Measurements from ENCODE around the gene SNRPD1. TPM values are rescaled to one million over a fixed set of nuclear protein-coding genes. Genes with fewer than 3 reads are reported as not detected.
A peak's percentile ranks its signal among the peaks of the same experiment; 100 is the strongest.
"Not testable (repeated sequence)": the region's sequence is repeated elsewhere in the genome, so short reads cannot be mapped to it uniquely, and the experiment has no call there.

Gene SNRPD1
- total RNA-seq (2014; rRNA removed; shearing (Covaris generic)) = 69.5 and 94.1 TPM in 2 replicates

DNA sequence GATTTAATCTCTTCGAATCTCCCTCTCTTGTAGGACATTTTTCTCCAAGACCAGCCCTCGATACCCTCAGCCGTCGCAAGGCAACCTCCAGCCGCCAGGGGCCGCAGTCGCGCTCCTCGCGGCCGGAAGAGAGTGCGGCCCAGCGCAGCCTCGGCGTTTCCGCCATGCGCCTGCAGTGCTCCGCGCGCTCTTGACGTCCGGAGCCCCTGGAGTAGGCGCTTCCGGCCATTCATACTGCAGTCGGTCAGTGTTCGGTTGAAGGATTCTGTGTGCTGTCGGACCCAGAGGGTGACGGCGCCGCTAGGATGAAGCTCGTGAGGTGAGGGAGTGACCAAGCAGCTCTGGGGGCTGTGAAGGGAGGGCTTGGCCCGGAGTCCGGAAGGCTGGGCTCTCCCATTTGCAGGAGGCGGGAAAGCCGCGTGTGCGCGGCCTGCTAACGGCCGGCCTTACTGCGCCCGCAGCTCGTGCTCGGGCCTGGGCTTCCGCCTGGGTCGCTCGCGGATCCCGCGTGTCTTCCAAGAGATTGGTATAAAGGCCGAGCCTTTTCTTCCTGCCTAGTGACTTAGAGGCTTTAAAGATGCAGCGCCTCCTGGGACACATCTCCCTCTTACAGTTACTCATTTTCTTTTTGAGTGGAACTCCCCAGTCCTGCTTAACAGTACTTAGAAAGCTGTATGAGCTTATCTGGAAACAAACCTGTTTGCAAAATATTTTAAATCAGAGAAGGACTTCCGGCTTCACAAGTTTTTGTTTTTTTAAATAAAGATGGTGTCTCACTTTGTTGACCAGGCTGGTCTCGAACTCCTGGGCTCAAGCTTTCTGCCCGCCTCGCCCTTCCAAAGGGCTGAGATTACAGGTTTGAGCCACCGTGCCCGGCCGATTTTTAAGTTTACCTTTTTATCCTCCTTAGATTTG, at the start of gene SNRPD1:
SNRPD1 (plus strand) TSS at position 190 of the 915 bp plus-strand sequence; CDS start at position 306, 116 bp downstream.
- peak; percentile 87 for DNase-seq (ENCODE audit: low spot score)

DNA sequence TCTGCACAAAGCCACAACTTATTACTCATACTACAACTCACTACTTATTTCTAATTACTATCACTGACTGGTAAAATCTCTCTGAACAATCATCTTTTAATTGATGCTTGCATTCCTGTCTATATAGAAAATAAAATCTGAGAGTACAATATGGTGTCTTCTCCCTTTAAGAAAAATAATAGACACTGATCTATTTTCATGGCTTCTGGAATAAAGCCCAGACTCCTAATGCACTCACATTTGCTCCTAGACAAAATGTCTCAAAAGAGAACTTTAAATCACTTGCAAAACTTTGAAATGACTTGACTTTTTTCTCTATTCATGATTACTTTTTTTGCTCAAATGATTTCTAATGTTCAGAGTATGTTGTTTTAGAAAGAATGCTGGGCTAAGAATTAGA, 40.3 kb upstream of the SNRPD1 start:
- DNase-seq (ENCODE audit: low spot score) = no peak

DNA sequence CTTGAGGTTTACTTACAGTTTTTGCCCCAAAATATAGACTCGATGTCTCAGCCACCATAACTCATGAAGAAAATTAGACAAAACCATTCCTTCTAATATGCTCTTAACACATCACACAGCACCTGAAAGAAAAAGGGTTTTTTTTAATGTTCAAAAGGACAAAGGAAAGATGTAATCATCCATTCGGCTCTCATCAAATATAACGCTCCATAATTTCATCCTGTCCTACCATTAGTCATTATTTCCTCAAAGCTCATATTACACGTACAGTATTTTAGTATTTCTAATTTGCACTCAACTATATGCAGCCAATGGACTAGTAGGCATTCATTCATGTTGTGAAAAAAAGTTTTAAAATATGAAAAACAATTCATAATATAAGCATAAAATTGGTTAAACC, 36.5 kb upstream of the SNRPD1 start:
- DNase-seq (ENCODE audit: low spot score) = no peak

DNA sequence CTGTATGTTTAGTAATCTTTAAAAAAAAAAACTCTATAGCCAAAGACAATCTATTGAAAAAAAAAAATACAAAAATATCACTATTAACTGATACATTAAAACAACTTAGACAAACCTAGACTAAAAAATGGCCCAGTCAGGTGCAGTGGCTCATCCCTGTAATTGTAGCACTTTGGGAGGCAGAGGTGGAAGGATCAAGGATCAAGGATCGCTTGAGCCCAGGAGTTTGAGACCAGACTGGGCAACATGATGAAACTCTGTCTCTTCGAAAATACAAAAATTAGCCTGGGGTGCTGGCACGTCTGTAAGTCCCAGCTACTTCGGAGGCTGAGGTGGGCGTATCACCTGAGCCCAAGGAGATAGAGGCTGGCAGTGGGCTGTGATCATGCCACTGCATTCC, 27.7 kb upstream of the SNRPD1 start:
- no peak for DNase-seq (ENCODE audit: low spot score)

DNA sequence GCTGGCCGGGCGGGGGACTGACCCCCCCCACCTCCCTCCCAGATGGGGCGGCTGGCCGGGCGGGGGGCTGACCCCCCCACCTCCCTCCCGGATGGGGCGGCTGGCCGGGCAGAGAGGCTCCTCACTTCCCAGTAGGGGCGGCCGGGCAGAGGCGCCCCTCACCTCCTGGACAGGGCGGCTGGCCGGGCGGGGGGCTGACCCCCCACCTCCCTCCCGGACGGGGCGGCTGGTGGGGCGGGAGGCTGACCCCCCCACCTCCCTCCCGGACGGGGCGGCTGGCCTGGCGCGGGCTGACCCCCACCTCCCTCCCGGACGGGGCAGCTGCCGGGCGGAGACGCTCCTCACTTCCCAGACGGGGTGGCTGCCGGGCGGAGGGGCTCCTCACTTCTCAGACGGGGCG, 19.8 kb upstream of the SNRPD1 start:
- DNase-seq (ENCODE audit: low spot score) = not testable (repeated sequence)

DNA sequence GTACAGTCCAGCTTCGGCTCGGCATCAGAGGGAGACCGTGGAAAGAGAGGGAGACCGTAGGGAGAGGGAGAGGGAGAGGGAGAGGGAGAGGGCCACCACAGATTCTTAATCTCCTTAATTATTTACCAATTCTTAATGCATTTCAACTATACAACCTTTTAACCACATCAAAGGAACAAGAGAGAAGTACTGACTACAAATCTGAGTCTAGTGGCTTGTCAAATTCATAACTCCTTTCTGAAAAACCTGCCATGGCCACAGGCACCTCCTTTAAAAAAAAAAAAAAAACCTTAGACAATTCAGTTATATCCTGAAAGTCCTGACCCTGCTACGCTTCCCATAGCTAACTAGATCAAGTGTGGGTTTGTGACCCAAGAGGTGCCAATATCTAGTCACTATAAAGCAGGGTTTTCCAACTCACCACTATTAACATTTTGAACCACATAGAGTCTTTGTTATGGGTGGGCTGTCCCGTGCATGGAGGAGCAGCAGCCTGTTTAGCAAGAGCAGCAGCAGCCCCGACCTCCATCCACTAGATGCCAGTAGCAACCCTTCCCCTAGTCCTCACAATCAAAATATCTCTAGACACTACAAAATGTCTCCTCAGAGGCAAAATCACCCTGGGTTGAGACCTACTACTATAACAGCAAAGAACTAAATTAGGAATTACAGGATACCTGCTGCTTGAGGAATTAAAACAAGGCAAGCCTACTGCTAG, 18.4 kb upstream of the SNRPD1 start:
- no peak for DNase-seq (ENCODE audit: low spot score)

DNA sequence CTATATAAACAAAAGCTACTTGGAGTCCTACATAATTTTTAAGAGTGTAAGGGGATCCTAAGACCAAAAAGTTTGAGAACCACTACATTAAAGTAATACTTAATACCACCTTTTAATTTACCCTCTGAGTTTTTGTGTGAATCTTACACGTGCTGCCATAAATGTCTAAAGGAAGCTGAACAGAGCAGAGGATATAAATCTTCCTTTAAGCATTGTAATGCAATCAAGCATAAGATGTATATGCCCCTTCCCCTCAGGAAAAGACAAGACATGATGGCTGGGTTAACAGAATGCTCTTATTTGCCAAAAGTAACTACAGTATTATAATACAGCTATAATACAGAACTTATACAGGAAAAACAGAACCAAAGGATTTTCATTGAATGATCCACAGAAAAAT, 14.5 kb upstream of the SNRPD1 start:
- no peak for DNase-seq (ENCODE audit: low spot score)

DNA sequence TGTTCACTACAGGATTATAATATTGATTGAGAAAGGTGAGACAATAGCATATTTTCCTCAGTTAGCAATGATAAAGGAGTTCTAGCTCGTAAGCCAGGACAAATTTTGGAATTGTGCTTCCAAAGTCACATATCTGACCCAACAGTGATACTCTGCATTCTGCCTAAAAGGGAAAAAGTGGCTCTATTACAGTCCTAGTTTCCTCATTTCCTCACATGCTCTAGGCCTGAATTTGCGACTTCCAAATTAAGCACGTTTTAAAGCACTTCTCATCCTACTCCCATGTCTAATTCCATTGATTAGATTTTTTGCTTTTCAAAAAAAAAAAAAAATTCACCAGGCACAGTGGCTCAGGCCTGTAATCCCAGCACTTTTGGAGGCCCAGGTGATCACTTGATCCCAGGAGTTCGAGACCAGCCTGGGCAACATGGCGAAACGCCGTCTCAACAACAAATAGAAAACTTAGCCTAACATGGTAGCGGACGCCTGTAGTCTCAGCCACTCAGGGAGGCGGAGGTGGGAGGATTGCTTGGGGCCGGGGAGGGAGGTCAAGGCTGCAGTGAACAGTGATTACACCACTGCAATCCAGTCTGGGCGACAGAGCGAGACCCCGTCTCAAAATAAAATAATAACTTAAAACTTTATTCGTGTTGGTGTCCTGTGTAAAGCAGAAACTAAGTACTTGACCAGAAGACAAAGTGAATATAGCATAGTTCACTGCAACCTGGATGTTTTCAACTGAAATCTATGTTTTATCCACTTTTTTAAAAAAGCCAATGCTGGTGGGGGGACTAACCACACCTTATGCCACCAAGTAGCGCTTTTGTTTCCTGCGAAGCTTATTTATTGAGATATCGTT, 13.2 kb upstream of the SNRPD1 start:
- no peak for DNase-seq (ENCODE audit: low spot score)

DNA sequence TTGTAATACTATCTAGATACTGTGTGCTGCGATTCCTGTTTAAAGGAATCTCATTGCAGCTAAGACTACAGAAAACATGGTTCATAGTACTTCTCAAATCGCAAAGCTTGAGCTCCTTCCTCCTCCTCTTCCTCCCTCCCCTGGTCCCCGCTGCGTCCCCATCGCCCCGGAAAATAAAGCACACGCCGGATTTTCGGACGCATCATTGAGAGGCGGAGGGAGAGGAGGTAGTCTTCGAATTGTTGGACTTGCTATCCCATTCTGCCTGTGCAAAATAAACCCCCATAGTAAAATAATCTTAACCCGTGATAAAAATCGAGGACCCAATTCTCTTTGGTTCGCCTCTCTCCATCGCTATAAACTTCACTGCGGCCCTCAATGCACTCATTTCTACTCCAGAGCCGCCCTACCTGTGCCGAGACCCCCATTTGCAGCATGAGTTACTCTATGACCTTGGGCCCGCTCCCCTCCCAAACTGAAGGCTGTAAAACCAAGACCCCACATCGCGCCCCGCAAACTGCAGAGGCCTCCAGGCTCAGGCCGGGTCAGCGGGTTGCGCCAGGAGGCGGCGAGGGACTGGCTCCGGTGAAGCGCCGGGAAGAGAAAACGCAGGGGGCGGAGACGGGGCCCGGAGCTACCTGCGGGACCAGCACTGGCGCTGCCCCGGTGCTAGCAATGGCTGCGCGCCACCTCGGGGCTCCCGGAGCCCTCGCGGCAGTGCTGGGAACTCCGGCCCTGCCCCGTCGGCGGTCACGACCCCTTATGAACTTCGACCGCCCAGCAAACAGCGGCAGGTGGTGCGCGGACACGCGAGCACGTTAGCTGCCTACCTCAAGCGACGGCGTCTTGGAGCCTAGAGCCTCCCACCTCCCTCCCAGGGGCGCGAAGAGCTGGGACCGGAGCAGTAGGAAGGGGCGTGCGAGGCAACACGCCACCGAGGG, 12.3 kb upstream of the SNRPD1 start:
- no peak for DNase-seq (ENCODE audit: low spot score)

DNA sequence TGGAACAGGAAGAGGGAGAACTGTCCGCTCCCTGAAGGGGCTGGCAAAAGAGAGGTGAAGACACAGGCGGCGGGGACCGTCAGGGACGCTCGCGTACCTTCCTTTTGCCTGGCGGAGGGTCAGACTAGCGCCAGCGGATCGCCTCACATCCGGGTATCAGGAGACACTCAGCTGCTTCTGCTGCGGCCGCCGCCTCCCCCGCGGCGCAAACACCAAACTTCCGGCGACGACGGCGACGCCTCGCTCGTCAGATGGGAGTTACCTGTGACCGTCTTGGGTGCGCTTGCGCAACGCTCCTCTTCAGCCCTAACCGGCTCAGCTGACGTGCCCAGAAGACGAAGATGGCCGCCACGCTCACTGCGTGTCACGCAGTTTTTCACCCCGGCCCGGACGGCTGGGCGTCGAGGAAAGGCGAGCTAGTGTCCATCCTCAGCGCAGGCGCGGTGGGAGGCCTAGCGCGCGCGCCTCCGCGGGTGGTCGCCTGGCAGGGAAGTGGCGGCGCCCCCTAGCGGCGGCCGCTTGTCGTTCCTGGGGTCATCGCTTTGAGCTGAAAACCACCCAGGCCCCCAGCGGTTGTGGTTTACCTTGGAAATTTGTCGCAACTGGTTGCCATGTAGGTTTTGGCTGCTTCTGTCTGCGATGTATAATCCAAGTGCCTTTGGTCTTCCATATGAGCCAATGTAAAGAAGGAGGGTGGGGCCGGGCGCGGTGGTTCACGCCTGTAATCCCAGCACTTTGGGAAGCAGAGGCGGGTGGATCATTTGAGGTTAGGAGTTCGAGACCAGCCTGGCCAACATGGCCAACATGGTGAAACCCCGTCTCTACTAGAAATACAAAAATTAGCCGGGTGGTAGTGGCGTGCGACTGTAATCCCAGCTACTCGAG, 11.3 kb upstream of the SNRPD1 start, which contains the start of gene ESCO1:
ESCO1 (minus strand) TSS at position 179 of the 885 bp plus-strand sequence. CDS start 25,861 bp downstream, outside the sequence.
- peak; percentile 97 for DNase-seq (ENCODE audit: low spot score)

DNA sequence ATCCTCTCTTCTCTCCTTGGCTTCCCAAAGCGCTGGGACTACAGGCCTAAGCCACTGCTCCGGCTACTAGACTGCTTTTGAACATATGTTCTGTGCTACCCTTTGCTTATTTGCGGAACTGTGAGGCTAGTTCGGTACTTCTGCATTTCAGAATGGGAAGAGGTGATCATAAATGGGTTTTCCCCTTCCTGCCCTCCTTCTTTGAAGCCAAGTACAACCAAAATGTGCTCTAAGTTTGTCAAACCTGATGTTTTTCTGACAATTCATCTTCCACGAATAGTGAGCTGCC, 9.9 kb upstream of the SNRPD1 start:
- no peak for DNase-seq (ENCODE audit: low spot score)

DNA sequence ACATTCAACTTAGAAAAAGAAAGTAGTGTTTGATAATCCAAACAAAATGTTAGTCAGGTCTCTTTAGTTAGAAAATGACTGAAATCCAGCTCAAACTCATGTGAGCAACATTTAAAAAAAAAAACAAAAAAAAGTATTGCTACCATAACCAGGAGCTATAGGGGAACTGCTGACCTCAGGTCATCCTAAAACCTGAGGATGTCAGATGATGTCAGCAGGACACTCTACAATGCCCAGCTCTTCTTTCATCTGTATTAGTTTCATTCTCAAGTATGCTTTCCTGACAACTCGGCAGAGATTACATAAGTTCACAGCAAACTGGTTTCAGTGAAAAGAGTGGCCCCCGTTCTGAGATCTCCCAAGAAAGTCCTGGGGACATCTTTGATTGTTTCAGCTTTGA, 7.4 kb upstream of the SNRPD1 start:
- DNase-seq (ENCODE audit: low spot score) = no peak

DNA sequence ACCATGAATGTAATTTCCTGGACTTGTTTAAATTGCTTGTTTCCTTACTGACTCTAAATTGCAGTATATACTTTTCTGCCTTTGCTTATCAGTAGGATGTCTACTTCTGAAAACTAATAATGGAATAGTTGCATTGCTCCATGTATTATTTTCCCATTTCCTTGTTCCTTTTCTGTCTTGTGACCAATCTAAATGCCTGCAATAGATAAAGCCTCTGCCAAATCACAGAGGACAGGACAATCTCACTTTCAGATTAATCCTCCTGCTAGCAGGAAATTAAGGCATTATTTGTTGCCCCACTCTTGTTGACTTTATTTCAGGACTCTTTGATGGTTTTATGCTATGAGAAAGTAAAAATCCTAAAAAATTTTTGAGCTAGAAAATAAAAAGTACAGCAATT, 6.9 kb upstream of the SNRPD1 start:
- DNase-seq (ENCODE audit: low spot score) = no peak

DNA sequence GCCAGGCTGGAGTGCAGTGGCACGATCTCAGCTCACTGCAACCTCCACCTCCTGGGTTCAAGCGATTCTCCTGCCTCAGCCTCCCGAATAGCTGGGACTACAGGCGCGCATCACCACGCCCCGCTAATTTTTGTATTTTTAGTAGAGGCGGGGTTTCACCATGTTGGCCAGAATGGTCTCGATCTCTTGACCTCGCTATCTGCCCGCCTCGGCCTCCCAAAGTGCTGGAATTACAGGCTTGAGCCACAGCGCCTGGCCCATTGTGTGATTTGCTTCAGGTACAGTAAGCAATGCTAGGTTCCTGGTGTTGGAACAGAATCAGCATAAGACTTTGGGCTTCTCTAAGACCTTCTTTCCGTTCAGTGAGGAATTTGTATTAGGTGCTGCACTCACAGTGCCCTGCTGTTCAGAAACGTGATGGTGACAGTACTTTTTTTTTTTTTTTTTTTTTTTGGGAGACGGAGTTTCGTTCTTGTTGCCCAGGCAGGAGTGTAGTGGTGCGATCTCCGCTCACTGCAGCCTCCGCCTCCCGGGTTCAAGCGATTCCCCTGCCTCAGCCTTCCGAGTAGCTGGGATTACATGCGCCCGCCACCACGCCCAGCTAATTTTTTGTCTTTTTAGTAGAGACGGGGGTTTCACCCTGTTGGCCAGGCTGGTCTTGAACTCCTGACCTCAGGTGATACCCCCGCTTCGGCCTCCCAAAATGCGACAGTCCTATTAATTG, 551 bp upstream of the SNRPD1 start:
- not testable (repeated sequence) for DNase-seq (ENCODE audit: low spot score)

DNA sequence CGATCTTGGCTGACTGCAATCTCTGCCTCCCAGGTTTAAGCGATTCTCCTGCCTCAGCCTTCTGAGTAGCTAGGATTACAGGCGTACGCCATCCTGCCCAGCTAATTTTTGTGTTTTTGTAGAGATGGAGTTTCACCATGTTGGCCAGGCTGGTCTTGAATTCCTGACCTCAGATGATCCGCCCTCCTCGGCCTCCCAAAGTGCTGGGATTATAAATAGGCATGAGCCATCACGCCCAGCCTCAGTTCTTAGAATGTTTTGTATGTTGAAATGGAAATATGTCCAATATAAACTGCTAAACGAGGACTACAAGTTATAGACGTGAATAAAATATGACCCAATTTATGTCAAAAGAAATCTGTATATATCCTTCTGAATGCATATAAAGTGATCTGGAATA, 9.5 kb downstream of the SNRPD1 start:
- DNase-seq (ENCODE audit: low spot score) = not testable (repeated sequence)

DNA sequence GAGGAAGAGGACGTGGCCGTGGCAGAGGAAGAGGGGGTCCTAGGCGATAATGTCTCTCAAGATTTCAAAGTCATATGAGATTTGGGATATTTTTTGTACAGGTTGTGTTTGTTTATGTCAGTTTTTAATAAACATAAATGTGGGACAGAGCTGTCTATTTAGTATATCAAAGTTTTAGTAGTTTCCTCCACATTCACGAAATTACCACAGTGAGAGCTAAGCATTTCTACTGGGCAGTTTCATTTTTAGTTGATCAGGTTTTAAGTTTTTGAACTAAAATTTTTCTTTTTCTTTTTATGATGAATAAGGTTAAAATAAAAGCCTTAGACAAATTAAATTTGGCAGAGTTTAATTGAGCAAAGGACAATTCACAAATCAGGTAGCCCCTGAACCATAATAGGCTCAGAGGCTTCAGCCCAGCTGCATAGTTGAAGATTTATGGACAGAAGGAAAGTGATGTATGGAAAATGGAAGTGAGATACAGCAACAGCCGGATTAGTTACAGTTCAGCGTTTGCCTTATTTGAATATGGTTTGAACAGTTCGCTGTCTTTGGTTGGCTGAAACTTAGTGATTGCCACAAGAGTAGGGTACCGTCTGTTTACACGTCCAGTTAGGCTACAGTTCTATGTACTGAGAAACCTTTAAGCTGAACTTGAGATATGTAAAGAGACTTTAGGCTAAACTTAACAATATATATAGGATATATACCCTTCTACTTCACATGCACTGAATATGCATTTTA, 17.1 kb downstream of the SNRPD1 start:
- DNase-seq (ENCODE audit: low spot score) = no peak

DNA sequence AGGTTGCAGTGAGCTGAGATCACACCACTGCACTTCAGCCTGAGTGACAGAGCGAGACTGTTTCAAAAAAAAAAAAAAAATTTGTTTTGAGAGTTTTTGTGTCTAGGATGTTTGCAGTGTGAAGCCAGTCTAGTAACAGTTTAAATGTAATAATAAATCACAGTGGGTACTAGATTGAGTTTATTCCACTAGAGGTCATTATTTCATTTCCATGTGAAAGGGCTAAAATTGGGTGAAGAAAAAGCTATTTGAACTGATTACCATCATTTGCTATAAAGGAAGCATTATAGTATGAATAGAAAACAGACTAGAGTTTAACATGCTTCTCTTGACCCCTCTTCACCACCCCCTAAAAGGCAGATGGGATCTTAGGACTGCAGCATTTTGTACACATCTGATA, 20.3 kb downstream of the SNRPD1 start:
- peak; percentile 13 for DNase-seq (ENCODE audit: low spot score)

DNA sequence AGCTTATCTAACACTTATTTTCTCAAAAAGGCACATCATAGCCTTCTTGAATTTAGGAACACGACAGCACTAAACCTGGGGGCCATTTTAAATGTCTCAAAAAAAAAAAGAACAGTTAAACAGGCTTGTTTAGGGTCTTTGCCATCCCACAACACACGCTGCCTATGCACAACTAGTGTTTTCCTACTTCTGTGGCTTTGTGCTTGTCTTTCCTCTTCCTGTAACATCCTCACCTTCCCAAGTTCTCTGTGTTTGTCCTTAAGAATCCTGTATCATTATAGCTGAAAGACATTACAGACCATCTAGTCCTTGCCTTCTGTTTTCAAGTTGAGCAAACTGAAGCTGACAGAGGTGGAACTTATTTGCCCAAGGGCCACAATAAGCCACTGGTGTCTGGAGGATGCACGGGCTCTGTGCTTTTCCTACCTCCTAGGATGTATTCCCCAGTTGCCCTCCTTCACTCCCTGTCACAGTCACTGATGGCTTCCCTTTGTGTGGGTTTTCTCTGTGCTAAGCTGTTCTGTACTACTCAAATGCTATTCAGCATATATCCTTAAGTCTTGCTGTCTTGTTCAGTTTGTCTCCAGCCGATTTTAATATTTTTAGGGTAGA, 22.6 kb downstream of the SNRPD1 start:
- no peak for DNase-seq (ENCODE audit: low spot score)
